GM18870 (cell line): Measurements from ENCODE around the gene PUM1.
"Not testable (repeated sequence)": the region's sequence is repeated elsewhere in the genome, so short reads cannot be mapped to it uniquely, and the experiment has no call there.

Experiments
- ATAC-seq: cut with Tn5 transposase; IDR thresholded peaks from one replicate; pipeline ENCODE4 v1.9.1; 2021; ENCODE audit warnings: moderate library complexity; ENCODE audit not compliant: unreplicated experiment

PUM1 gene

DNA sequence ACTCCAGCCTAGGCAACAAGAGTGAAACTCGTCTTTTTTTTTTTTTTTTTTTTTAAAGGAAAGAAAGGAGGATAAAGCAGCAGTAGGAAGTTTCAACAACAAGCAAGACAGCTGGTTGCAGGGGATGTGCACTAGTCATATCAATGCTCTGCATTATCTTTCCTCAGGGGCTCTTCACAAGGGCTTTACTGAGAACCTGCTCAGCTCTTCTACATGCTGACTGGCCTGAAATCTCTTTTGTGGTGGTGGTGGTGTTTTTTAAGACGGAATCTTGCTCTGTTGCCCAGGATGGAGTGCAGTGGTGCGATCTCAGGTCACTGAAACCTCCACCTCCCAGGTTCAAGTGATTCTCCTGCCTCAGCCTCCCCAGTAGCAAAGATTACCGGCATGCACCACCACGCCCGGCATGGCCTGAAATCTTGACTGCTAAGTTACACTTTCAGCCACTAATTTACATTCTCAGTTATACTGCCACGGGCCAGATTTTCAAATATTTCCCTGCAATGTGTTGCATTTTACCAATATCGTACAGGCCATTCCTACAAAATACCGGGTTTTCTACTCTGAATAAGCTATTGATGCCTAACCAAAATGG, 68.0 kb downstream of the PUM1 start:
- no peak for ATAC-seq

DNA sequence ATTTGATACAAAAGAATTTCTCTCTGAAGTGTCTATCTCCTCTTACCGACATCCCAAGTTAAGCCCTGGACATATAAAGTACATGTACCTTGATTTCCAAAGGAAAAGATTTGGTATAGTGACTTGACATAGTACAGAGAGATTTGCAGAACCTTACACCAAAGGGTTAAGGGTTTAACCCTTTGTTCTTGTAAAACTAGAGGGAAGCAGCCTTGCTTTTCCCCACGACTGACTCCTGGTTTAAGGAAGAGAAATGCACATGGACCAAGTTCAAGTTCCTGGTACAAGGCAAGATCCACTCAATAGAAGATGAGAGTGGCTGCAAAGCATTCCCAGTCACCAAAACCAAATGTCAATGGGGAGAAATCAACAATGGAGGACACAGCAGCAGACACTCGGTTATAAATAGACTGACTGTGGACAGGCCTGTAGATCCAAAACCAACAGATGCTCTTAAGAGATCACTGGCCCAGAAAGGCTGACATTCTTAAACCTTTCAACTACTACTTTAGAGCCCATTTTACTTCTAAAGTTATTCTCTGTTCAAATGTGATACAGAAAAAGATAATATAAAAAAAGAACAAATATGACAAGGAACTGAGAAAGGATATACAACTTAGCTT, 69.4 kb downstream of the PUM1 start:
- ATAC-seq, result no peak

DNA sequence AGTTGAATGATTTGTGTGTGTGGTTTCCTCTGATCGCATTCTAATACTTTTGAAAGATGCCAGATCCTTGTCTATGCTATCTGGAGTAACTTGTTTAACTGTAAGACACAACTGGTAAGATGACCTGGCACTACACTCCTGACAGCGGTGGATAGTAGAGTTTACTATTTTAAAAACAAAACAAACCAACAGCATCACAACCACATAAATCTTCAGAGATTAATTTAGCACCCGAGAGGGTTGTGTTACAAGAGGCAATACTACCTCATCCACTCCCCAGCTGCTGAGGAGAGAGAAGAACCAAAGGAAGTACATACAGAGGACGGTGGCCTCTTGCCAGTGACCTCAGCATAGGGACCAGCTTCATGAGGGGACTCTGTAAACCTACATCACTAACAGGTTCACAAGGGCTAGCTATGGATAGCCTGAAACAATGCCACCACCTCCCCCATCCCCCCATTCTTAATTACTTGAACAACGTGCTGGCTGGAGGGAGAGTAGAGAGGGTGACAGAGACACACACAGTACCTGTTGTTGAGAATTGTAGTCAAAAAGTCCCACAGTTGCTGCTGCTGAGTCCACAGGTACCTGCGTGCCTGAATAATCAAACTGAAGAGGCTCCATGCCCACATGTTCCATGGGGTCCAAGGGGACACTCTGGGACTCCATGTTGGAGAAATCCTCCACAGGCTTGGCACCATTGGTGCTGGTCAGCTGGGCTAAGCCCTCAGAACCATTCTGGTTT, 73.5 kb downstream of the PUM1 start:
- ATAC-seq, result no peak

DNA sequence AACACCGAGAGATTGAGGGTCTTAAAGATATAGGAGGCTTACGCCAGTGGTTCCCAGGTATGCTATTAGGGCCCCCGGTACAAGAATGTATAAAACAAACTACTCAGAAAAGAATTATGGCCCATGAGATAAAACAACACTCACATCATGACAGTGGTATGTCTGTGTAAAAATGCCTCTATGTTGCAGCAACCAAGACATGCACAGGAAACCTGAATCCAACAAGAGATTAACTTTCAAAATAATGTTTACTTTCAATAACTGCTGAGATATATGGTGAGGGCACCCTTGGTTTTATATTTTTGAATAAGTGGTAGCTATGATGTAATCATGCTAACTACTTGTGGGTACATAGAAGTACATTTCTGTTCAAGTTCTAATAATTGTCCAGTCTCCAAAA, 74.9 kb downstream of the PUM1 start:
- ATAC-seq, result no peak

DNA sequence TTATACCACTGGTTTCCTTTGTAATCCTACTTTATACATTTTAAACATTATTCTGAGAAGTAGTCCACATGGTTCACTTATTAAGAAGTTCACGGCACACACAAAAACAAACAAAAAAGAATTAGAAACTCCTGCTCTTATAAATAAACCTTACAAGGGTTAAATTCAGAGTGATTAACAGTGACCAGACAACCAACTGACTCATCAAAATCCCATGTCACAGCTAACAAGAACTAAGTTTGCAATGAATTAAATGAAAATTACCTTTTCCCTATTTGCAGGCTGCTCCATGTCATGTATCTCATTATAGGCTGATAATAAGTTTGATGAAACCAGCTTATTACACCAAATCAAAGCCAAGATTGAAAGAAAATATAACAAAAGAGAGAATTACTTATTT, 77.5 kb downstream of the PUM1 start:
- ATAC-seq, result no peak

DNA sequence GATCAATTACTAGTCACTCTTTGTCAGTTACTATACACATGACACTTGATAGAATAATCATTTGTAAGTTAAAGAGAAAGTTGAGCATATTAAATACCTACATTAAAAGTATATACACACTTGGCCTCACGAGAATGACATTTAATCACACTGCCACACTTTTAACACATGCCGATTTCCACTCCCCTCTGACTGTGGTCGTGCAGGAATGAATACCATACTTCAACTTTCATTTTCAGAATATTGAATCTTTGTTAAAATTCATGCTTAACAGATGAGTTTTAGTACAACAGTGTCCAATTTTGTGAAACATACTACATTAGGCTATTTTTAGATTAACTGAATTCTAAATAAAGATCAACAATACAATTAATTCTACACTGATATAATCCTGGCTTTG, 78.8 kb downstream of the PUM1 start:
- ATAC-seq, result no peak

DNA sequence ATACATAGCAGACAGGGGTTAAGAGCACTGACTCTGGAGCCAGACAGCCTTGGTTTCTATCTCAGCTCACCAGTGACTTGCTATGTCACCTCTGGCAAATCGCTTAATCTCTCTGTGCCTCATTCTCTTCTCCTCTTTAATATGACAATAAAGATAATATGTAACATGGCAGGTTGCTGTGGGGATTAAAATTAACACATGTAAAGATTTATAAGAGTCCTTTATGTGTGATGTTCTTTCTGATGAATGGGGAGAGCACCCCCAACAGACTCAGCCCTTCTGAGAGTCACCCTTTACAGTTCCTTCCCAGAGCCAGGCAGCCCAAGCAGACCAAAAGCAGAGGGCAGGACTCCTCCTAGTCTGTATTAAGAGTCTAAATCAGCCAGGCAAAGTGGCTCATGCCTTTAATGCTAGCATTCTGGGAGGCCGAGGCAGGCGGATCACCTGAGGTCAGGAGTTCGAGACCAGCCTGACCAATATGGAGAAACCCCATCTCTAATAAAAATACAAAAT, 80.5 kb downstream of the PUM1 start:
- ATAC-seq, result no peak

DNA sequence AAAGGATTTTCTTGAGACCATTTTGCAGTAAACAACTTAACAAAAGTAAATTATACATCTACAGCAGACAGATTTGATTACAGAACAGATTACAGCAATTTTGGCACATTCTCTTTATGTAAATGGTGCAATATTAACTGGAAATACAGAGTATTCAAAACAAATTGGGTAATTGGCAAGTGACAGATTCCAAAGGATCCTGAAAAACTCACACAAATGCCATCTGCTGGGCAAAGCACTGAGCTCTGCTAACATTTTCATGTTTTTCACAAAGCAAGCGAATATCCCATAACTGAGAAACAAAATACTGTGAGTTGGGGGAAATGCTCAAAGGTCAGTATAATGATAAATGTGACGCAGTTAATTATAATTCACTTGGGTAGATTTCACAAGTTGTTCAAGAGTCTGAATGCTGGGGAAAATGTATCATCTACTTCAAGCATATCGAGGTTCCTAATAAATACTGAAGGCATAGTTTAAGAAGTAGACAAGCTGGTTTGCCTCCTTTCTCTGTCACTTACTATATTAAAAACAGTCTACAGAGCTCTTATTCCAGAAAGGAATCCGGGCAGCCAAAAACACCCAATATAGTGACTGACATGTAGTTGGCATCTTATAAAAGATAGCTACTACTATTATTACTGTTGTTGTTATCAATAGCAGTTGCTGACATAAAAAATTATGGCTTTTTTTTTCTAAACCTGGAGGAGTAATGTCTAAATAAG, 81.2 kb downstream of the PUM1 start:
- no peak for ATAC-seq

DNA sequence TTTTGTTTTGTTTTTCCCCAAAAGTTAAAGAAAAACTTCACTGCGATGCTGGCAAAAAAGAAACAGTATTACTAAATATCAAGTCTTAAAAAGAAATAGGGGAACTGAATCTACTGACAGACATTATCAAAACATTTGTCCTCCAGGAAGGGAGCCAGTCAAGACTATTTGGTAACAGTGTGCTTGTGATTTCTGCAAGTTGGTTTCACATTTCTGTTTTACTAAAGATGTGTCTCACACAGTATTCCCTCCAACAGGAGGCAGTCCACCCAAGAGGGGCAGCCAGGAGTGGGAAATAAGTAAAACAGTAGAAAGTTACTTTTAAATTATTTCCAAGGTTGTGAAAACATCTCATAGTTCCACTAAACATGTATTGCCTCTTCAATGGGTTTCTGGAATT, 82.6 kb downstream of the PUM1 start:
- no peak for ATAC-seq

DNA sequence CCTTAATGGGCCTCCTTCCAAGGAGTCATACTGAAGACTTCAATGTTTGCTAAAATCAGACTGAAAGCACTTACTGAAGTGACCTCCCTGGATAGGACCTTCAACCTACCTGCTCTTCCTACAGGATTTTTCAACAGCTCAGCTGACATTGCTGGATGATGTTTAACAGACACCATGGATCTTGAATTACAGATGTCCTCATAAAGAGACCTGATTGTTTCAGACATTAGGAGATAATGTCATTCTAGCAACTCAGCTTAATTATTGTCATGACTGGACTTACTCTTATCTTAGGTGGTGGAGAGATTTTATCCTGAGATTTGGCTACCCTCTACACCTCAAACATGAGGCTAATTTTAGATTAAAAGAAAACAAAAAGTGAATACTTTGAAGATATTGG, 83.1 kb downstream of the PUM1 start:
- no peak for ATAC-seq

DNA sequence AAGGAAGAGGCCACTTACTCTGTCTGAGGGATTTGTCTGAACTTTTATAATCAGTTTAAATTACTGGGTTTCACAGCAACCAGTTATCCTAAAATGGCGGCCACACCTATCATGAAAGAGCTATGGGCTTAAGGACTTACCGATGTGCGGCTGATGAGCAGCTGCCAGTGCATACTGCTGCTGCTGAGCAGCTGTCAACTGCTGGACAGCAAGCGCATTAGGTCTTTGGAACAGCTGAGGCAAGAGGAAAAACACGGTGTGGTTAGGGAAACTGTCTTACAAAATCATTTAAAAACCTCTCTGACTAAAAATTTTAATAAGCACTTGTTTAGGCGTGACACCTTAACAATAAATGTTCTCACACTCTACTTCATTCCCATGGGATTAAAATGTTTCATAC, 84.3 kb downstream of the PUM1 start:
- ATAC-seq, result no peak

DNA sequence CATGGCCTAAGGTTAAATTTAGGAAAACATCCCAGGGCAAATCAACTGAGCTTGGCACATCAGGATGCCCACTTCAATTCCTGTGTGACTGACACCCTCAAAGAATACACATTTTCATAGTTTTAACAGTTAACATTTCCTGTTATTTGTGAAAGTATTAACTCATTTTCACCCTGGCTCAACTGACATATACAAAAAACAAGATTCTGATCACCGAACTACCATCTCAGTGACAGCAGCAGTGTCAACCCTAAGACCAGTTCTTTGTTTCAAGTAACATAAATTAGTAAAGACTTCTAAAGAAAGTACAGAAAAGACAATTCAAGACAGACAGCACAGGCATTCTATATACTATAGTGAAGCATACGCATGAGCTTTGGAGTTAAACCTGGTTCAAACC, 88.0 kb downstream of the PUM1 start:
- ATAC-seq, result no peak

DNA sequence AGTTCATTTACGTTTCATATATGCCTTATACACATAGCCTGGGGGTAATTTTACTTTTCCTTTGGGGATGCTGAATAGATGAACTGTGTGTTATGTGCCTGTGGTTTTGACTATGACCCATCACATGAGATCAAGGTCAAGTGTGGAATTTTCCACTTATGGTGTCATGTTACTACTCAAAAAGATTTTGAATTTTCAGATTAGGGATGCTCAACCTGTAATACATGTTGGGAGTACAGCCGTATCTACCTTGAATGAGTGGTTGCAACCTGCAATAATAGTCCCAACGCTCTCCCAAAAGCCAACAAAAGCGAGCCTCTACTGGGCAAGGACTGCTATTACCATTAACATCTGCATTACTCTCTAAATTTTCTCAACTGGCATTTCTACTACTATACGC, 88.4 kb downstream of the PUM1 start:
- no peak for ATAC-seq

DNA sequence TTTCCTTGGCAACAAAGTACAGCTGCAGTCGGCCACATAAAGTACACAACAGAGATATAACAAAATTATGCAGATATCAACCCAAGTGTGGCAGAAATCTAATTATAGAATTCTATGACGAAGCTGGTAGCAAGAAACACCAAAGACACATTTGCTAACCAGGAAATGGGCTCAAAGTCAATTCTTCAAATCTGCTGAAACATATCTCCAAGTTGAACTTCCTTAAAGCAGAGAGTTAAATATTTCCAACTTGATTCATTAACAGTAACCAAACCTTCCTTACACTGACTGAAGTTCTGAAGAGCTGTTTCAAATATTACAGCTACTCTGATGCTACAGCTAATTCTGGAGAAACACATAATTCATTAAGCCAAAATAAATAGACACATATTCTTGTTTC, 89.4 kb downstream of the PUM1 start:
- ATAC-seq, result no peak

DNA sequence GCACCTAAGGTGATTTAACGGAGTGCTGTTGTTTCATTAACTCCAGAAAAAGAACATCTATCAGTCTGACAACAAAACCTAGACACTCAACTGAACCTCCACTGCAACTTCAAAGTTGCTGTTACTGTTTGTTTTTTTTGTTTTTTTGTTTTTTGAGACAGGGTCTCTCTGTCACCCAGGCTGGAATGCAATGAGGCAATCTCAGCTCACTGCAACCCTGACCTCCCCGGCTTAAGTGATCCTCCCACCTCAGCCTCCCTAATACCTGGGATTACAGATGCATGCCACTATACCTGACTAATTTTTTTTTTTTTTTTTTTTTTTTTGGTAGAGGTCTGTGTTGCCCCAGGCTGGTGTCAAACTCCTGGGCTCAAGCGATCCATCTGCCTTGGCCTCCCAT, 90.3 kb downstream of the PUM1 start:
- ATAC-seq, result no peak

DNA sequence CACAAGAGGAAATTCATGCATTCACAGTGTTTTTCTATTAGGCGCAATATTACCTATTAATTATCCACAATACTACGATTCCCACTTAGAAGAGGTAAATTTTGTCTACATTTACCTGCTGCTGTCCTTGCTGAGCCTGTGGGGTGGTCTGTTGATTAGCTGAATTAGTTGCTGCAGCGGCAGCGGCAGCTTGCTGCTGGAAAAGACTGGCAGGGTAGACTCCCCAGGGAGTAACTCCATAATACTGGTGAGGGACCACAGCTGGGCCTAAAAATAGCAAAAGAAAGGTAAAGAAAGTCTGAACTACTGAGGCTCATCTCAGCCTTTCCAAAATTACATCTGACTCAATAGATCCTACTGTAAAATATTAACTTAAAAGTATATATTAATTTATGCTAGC, 91.0 kb downstream of the PUM1 start:
- no peak for ATAC-seq

DNA sequence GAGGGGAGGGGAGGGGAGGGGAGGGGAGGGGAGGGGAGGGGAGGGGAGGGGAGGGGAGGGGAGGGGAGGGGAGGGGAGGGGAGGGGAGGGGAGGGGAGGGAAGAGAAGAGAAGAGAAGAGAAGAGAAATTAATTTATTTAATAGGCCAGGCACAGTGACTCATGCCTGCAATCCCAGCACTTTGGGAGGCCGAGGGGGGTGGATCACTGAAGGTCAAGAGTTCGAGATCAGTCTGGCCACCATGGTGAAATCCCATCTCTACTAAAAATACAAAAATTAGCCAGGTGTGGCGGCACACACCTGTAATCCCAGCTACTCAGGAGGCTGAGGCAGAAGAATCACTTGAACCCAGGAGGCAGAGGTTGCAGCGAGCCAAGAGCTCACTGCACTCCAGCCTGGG, 93.2 kb downstream of the PUM1 start:
- not testable (repeated sequence) for ATAC-seq

DNA sequence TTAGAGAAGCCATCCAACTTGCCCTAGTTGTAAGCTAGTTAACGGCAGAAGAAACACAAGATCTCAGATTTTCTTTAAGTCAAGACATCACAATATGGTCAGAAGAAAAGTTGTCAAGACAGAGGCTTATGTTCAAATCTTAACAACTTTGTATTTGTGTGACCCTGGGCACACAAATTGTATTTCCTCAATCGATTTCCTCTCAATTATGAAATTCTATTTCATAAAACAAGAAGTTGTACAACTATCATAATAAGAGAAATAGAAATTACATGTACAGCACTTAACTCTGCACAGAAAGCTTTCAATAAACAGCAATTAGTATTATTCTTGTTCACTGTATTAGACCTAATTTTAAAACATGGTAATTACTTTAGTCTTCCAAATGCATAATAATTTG, 94.0 kb downstream of the PUM1 start:
- no peak for ATAC-seq

DNA sequence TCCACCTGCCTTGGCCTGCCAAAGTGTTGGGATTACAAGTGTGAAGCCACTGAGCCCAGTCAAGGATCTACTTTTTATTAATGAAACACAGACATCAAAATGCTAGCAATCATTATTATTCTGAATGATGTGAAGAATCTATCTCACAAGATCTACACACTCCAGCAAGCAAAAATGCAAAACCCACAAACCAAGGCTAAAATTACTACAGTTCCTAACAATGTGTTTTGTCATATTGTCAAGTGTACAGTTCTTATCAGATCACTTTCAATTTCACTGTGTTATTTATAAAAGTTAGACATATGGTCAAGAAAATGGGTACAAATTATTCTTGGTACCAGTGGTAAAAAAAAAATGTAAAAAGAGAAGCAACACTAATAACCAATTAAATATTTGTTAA, 95.6 kb downstream of the PUM1 start:
- no peak for ATAC-seq

DNA sequence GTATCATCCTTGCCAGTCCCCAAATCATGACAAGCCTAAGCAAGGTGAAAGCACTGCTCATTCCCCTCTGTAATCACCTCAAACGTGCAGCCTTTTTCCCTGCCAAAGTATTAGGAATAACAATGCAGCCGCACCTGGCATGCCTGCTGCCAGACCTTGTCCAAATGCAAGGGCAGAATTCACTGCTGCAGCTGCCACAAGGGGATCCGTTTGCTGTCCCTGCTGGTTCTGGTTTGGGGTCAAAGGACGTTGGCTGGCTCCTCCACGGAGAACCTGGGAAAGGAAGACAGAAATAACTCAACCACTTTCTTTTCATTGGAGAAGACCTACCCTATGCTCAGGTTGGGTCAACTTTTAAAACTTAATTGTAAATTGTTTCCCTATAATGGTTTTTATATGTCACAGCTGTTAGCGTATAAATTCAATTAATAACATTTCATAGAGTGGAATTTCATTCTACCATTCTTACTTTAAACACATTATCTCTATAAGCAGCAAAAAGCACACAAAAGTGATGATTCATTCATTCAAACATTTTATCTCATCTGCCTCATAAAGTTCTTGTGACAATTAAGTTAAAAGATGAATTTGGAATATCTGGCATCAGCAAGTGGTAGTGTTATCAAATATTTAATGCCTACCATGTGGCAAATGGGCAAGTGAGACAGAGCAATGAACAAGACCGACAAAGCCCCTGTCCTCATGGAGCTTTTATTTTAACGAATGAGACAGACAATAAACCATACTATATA, 97.1 kb downstream of the PUM1 start:
- no peak for ATAC-seq
